ENCODE results near the gene DUSP23. TPM values are rescaled to one million over a fixed set of nuclear protein-coding genes. Genes with fewer than 3 reads are reported as not detected.

Gene DUSP23
- polyA plus RNA-seq, 1 donor from 2014 or later: 5.4 TPM

GRCh38 chr1:159798893-159799292, 18.1 kb downstream of the DUSP23 start:
- Histone ChIP-seq H4K20me1 (ENCODE audit: insufficient read depth) (no peaks in the 10 kb centered on the region), H3F3A (ENCODE audit: insufficient read depth, low read length, poor library complexity, severe bottlenecking) (no peaks in the 10 kb centered on the region), H3K4me3 (ENCODE audit: low read length) (no peak overlapping the region), H3K27ac (ENCODE audit: low read length) (no peak overlapping the region), H3K9ac (ENCODE audit: low read length) (no peak overlapping the region), H3K27me3 (ENCODE audit: insufficient read depth, low read depth, low read length) (peaks cover 7% of the 10 kb centered on the region), H3K36me3 (ENCODE audit: insufficient read depth, low read length) (no peaks in the 10 kb centered on the region), H2AFZ (ENCODE audit: low read depth, low read length) (no peak overlapping the region), H3K9me2 (ENCODE audit: insufficient read depth, low read length) (no peaks in the 10 kb centered on the region), H3K9me3 (ENCODE audit: low read length) (no peaks in the 10 kb centered on the region), H3K79me2 (replicated peaks; ENCODE audit: insufficient read depth, low read length) (no peaks in the 10 kb centered on the region), H3K4me2 (ENCODE audit: low read length) (no peak overlapping the region)
- TF ChIP-seq SMC3 (conservative IDR thresholded peaks at IDR 0.05; ENCODE audit: poor library complexity): peak; percentile 84
- TF ChIP-seq RAD21 (conservative IDR thresholded peaks at IDR 0.05): peak; percentile 75
- no peak for TF ChIP-seq TAF1 (IDR thresholded peaks at IDR 0.05; ENCODE audit: low read depth)
- TF ChIP-seq, protein P1, sequence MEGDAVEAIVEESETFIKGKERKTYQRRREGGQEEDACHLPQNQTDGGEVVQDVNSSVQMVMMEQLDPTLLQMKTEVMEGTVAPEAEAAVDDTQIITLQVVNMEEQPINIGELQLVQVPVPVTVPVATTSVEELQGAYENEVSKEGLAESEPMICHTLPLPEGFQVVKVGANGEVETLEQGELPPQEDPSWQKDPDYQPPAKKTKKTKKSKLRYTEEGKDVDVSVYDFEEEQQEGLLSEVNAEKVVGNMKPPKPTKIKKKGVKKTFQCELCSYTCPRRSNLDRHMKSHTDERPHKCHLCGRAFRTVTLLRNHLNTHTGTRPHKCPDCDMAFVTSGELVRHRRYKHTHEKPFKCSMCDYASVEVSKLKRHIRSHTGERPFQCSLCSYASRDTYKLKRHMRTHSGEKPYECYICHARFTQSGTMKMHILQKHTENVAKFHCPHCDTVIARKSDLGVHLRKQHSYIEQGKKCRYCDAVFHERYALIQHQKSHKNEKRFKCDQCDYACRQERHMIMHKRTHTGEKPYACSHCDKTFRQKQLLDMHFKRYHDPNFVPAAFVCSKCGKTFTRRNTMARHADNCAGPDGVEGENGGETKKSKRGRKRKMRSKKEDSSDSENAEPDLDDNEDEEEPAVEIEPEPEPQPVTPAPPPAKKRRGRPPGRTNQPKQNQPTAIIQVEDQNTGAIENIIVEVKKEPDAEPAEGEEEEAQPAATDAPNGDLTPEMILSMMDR (IDR thresholded peaks at IDR 0.05; ENCODE audit: poor library complexity, severe bottlenecking): peak; percentile 76

GRCh38 chr1:159799446-159799985, 18.8 kb downstream of the DUSP23 start:
- Histone ChIP-seq H3F3A (ENCODE audit: insufficient read depth, low read length, poor library complexity, severe bottlenecking) (no peaks in the 10 kb centered on the region), H3K4me2 (ENCODE audit: low read length) (no peak overlapping the region), H3K9ac (ENCODE audit: low read length) (no peak overlapping the region), H3K4me3 (ENCODE audit: low read length) (no peak overlapping the region), H3K27ac (ENCODE audit: low read length) (no peak overlapping the region), H3K9me2 (ENCODE audit: insufficient read depth, low read length) (no peaks in the 10 kb centered on the region), H2AFZ (ENCODE audit: low read depth, low read length) (no peak overlapping the region), H4K20me1 (ENCODE audit: insufficient read depth) (no peaks in the 10 kb centered on the region), H3K79me2 (replicated peaks; ENCODE audit: insufficient read depth, low read length) (no peaks in the 10 kb centered on the region), H3K36me3 (ENCODE audit: insufficient read depth, low read length) (no peaks in the 10 kb centered on the region), H3K27me3 (ENCODE audit: insufficient read depth, low read depth, low read length) (peaks cover 7% of the 10 kb centered on the region), H3K9me3 (ENCODE audit: low read length) (no peaks in the 10 kb centered on the region)
- no peak for TF ChIP-seq TAF1 (IDR thresholded peaks at IDR 0.05; ENCODE audit: low read depth)

DNA sequence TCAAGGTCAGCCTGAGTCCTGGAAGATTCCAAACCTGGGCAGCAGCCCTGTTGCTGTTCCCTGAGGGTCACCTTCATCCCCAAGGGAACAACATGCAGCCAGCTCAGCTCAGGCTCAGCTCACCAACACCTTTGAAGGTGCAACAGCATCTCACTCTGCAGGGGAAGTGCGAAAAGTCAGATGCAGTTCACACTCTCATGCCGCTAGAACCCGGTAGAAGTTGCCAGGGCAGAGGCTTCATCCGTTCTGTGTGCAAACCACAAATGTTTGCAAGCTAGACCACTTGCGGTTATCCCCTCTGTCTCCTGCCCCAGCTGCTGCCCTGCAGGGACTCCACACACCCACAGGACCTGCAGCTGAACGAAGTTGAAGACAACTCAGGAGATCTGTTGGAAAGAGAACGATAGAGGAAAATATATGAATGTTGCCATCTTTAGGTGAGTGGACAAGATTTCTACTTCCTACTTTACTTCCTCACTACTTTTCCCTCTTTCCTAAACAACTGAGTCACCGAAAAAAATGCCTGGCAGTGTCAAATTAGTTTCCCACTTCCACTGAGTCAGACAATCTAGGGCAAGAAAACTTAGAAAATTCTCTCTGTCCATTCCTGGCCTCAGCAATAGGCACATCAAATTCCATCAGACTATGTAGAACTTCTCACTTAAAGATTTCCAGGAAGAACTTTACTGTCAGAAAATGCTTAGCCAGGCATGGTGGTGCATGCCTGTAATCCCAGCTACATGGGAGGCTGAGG, 19.6 kb downstream of the DUSP23 start:
- Histone ChIP-seq H3K4me2 (ENCODE audit: low read length) (no peak overlapping the region), H4K20me1 (ENCODE audit: insufficient read depth) (no peaks in the 10 kb centered on the region), H3K27ac (ENCODE audit: low read length) (no peak overlapping the region), H3K9me2 (ENCODE audit: insufficient read depth, low read length) (no peaks in the 10 kb centered on the region), H3K9ac (ENCODE audit: low read length) (no peak overlapping the region), H3K27me3 (ENCODE audit: insufficient read depth, low read depth, low read length) (peaks cover 7% of the 10 kb centered on the region), H3K79me2 (replicated peaks; ENCODE audit: insufficient read depth, low read length) (no peaks in the 10 kb centered on the region), H3K36me3 (ENCODE audit: insufficient read depth, low read length) (no peaks in the 10 kb centered on the region), H2AFZ (ENCODE audit: low read depth, low read length) (no peak overlapping the region), H3K4me3 (ENCODE audit: low read length) (no peak overlapping the region), H3K9me3 (ENCODE audit: low read length) (no peaks in the 10 kb centered on the region), H3F3A (ENCODE audit: insufficient read depth, low read length, poor library complexity, severe bottlenecking) (no peaks in the 10 kb centered on the region)
- TF ChIP-seq EZH2 (IDR thresholded peaks at IDR 0.05; ENCODE audit: borderline replicate concordance, insufficient read depth, low read length, poor library complexity, severe bottlenecking): no peak
- no peak for TF ChIP-seq SMC3 (conservative IDR thresholded peaks at IDR 0.05; ENCODE audit: poor library complexity)
- TF ChIP-seq, protein P1 (IDR thresholded peaks at IDR 0.05; ENCODE audit: poor library complexity, severe bottlenecking): no peak
- TF ChIP-seq POLR2AphosphoS5 (IDR thresholded peaks at IDR 0.05): no peak
- TF ChIP-seq MXI1 (conservative IDR thresholded peaks at IDR 0.05; ENCODE audit: poor library complexity, severe bottlenecking): no peak
- TF ChIP-seq EP300 (conservative IDR thresholded peaks at IDR 0.05; ENCODE audit: poor library complexity, severe bottlenecking): no peak
- TF ChIP-seq, protein P2, sequence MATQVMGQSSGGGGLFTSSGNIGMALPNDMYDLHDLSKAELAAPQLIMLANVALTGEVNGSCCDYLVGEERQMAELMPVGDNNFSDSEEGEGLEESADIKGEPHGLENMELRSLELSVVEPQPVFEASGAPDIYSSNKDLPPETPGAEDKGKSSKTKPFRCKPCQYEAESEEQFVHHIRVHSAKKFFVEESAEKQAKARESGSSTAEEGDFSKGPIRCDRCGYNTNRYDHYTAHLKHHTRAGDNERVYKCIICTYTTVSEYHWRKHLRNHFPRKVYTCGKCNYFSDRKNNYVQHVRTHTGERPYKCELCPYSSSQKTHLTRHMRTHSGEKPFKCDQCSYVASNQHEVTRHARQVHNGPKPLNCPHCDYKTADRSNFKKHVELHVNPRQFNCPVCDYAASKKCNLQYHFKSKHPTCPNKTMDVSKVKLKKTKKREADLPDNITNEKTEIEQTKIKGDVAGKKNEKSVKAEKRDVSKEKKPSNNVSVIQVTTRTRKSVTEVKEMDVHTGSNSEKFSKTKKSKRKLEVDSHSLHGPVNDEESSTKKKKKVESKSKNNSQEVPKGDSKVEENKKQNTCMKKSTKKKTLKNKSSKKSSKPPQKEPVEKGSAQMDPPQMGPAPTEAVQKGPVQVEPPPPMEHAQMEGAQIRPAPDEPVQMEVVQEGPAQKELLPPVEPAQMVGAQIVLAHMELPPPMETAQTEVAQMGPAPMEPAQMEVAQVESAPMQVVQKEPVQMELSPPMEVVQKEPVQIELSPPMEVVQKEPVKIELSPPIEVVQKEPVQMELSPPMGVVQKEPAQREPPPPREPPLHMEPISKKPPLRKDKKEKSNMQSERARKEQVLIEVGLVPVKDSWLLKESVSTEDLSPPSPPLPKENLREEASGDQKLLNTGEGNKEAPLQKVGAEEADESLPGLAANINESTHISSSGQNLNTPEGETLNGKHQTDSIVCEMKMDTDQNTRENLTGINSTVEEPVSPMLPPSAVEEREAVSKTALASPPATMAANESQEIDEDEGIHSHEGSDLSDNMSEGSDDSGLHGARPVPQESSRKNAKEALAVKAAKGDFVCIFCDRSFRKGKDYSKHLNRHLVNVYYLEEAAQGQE (IDR thresholded peaks at IDR 0.05; ENCODE audit: borderline replicate concordance): no peak
- TF ChIP-seq RAD21 (conservative IDR thresholded peaks at IDR 0.05): no peak
- TF ChIP-seq TAF1 (IDR thresholded peaks at IDR 0.05; ENCODE audit: low read depth): no peak

Data from neural cell (in vitro differentiated cells).